Suppressor macrophage treated with lipopolysaccharide for 4 hours (primary cell): ENCODE results near the gene MGAT4B.

Experiments
- DNase-seq: peaks from one replicate; pipeline ENCODE4 v3.0.0-alpha.2; 2020

MGAT4B gene

GRCh38 chr5:179768326-179769085, 38.2 kb downstream of the MGAT4B start:
- DNase-seq: no peak

GRCh38 chr5:179767496-179768100, 39.1 kb downstream of the MGAT4B start:
- DNase-seq: peak; percentile 32

GRCh38 chr5:179766726-179767455, 39.8 kb downstream of the MGAT4B start:
- peak; percentile 61 for DNase-seq

GRCh38 chr5:179766021-179766725, 40.5 kb downstream of the MGAT4B start:
- peak; percentile 62 for DNase-seq

- peak; percentile 71 for DNase-seq
Observed at GRCh38 chr5:179765400-179765799, 41.3 kb downstream of the MGAT4B start.

- DNase-seq: no peak
Observed at GRCh38 chr5:179764056-179764455, 42.6 kb downstream of the MGAT4B start.

- DNase-seq: peak; percentile 63
Observed at GRCh38 chr5:179763215-179763945, 43.3 kb downstream of the MGAT4B start.

- DNase-seq: no peak
Observed at GRCh38 chr5:179762781-179763176, 43.9 kb downstream of the MGAT4B start.

GRCh38 chr5:179762079-179762780, 44.4 kb downstream of the MGAT4B start:
- DNase-seq: peak; percentile 37

GRCh38 chr5:179759581-179760551, 46.8 kb downstream of the MGAT4B start:
- DNase-seq: peak; percentile 55

- DNase-seq: peak; percentile 83
Observed at GRCh38 chr5:179758955-179759354, 47.7 kb downstream of the MGAT4B start.

- no peak for DNase-seq
Observed at GRCh38 chr5:179755022-179755421, 51.6 kb downstream of the MGAT4B start.

GRCh38 chr5:179753971-179754370, 52.7 kb downstream of the MGAT4B start:
- DNase-seq: no peak

- DNase-seq: no peak
Observed at GRCh38 chr5:179749857-179750508, 56.7 kb downstream of the MGAT4B start.

GRCh38 chr5:179747811-179748210, 58.9 kb downstream of the MGAT4B start:
- peak; percentile 89 for DNase-seq
